EH (cell line): Measurements from ENCODE around the gene MFN2.
A peak's percentile ranks its signal among the peaks of the same experiment; 100 is the strongest.

ENCODE experiments used
- DNase-seq: peaks from one replicate; pipeline ENCODE4 v3.0.0-alpha.2; 2015; ENCODE audit warnings: low read depth

The MFN2 gene

GRCh38 chr1:11960276-11960675, 20.0 kb upstream of the MFN2 start:
- no peak for DNase-seq

- no peak for DNase-seq
Observed at GRCh38 chr1:11960715-11961114, 19.5 kb upstream of the MFN2 start.

- peak; percentile 68 for DNase-seq
Observed at GRCh38 chr1:11961230-11961629, 19.0 kb upstream of the MFN2 start.

- DNase-seq, result no peak
Observed at GRCh38 chr1:11963622-11964021, 16.6 kb upstream of the MFN2 start.

GRCh38 chr1:11964656-11965055, 15.6 kb upstream of the MFN2 start:
- DNase-seq, result no peak

- DNase-seq, result peak; percentile 38
Observed at GRCh38 chr1:11967028-11967547, 13.2 kb upstream of the MFN2 start.

GRCh38 chr1:11970441-11971185, 9.6 kb upstream of the MFN2 start:
- DNase-seq, result no peak

- DNase-seq, result peak; percentile 86
Observed at GRCh38 chr1:11977625-11978024, 2.6 kb upstream of the MFN2 start.

- DNase-seq, result no peak
Observed at GRCh38 chr1:11978301-11978700, 1.9 kb upstream of the MFN2 start.

- DNase-seq, result no peak
Observed at GRCh38 chr1:11979028-11979850, 1.0 kb upstream of the MFN2 start.

- no peak for DNase-seq
Observed at GRCh38 chr1:11980676-11980972, 380 bp downstream of the MFN2 start.

GRCh38 chr1:11981378-11982009, 1.2 kb downstream of the MFN2 start:
- no peak for DNase-seq

GRCh38 chr1:11982010-11982392, 1.8 kb downstream of the MFN2 start:
- peak; percentile 49 for DNase-seq

- DNase-seq, result no peak
Observed at GRCh38 chr1:11984121-11984520, 3.9 kb downstream of the MFN2 start.

- DNase-seq, result no peak
Observed at GRCh38 chr1:11984576-11984975, 4.3 kb downstream of the MFN2 start.

- DNase-seq, result no peak
Observed at GRCh38 chr1:11985171-11985570, 4.9 kb downstream of the MFN2 start.

GRCh38 chr1:11985851-11986250, 5.6 kb downstream of the MFN2 start:
- DNase-seq, result peak; percentile 25

GRCh38 chr1:11989669-11990068, 9.4 kb downstream of the MFN2 start:
- no peak for DNase-seq

- DNase-seq, result no peak
Observed at GRCh38 chr1:11990303-11991032, 10.2 kb downstream of the MFN2 start.

GRCh38 chr1:11991969-11992676, 11.9 kb downstream of the MFN2 start:
- DNase-seq, result no peak

GRCh38 chr1:11997081-11997850, 17.0 kb downstream of the MFN2 start:
- no peak for DNase-seq
